Endodermal cell (in vitro differentiated cells): ENCODE results near the gene COL28A1. TPM values are rescaled to one million over a fixed set of nuclear protein-coding genes. Genes with fewer than 3 reads are reported as not detected.

Experiments used
- DNase-seq: peaks from one replicate; pipeline ENCODE4 v3.0.0-alpha.2; 2017
- H3K27ac ChIP-seq: 2 replicates; pipeline ENCODE4 v1.5.1; 2013; ENCODE audit warnings: mild to moderate bottlenecking, low read depth, low read length, moderate library complexity
- H3K27me3 ChIP-seq: 2 replicates; pipeline ENCODE4 v1.6.1; 2013; ENCODE audit warnings: mild to moderate bottlenecking, low read length, moderate library complexity; ENCODE audit not compliant: insufficient read depth, control insufficient read depth, poor library complexity, severe bottlenecking
- H3K36me3 ChIP-seq: 2 replicates; pipeline ENCODE4 v1.7.0; 2013; ENCODE audit warnings: mild to moderate bottlenecking, low read length, moderate library complexity; ENCODE audit not compliant: control insufficient read depth, insufficient read depth
- H3K4me1 ChIP-seq: one replicate; pipeline ENCODE4 v1.7.0; 2013; ENCODE audit warnings: low read length; ENCODE audit not compliant: control insufficient read depth, insufficient read depth
- H3K4me3 ChIP-seq: 2 replicates; pipeline ENCODE4 v1.5.1; 2013; ENCODE audit warnings: mild to moderate bottlenecking, low read length, moderate library complexity
- H3K9ac ChIP-seq: 2 replicates; pipeline ENCODE4 v1.6.1; 2013; ENCODE audit warnings: mild to moderate bottlenecking, low read length, moderate library complexity; ENCODE audit not compliant: poor library complexity, severe bottlenecking; ENCODE audit errors: extremely low read depth
- H3K9me3 ChIP-seq: 2 replicates; pipeline ENCODE4 v1.6.1; 2013; ENCODE audit warnings: mild to moderate bottlenecking, low read length, moderate library complexity; ENCODE audit not compliant: control insufficient read depth
- H3K27ac Mint-ChIP-seq: 2 replicates; pipeline ENCODE4 v1.8.0; 2020; ENCODE audit warnings: mixed read lengths
- H3K27me3 Mint-ChIP-seq: 2 replicates; pipeline ENCODE4 v1.8.0; 2021; ENCODE audit warnings: mild to moderate bottlenecking, mixed read lengths; ENCODE audit not compliant: insufficient read depth
- H3K36me3 Mint-ChIP-seq: 2 replicates; pipeline ENCODE4 v1.8.0; 2020; ENCODE audit warnings: low read depth, mixed read lengths
- H3K4me1 Mint-ChIP-seq: 2 replicates; pipeline ENCODE4 v1.8.0; 2020; ENCODE audit warnings: mixed read lengths
- H3K4me3 Mint-ChIP-seq: 2 replicates; pipeline ENCODE4 v1.8.0; 2020; ENCODE audit warnings: mild to moderate bottlenecking, moderate library complexity, mixed read lengths
- H3K9me3 Mint-ChIP-seq: 2 replicates; pipeline ENCODE4 v1.8.0; 2020; ENCODE audit warnings: mild to moderate bottlenecking, mixed read lengths
- CTCF ChIP-seq: fragments of 200-600 bp; sonication (generic); conservative IDR thresholded peaks from 2 replicates; pipeline ENCODE4 v1.5.0; 2021; ENCODE audit warnings: antibody characterized with exemption, mild to moderate bottlenecking
- WGBS, 2 experiments: methylation state at CpG; one replicate each; pipeline versions ENCODE4 v1.1.5 to v1.1.7; 2013; ENCODE audit warnings: missing lambda C conversion rate in 2 of 2, mixed read lengths in 1 of 2; ENCODE audit not compliant: insufficient coverage in 1 of 2, insufficient read length in 1 of 2; 5-methylcytosine and 5-hydroxymethylcytosine counted together
- total RNA-seq, 2 donors: library from RNA; stranded (reverse); fragmentation: NEBNext Ultra II Directional in 1 of 2; extraction: Animal tissue kit (Norgen Biotek cat#: 25700) in 1 of 2; gene quantifications; 2 replicates in 1 of 2; 3 replicates in 1 of 2; pipeline ENCODE4 v1.2.1, GENCODE V29; 2021

The COL28A1 gene
- total RNA-seq, 2 donors from 2014 or later, result 0.44 to 1.2 TPM

- DNase-seq, result no peak
- TF ChIP-seq CTCF, result no peak
- peaks cover 11% of the 10 kb centered on the region for H3K9me3 Mint-ChIP-seq
- peaks cover 14% of the 10 kb centered on the region for H3K4me1 Mint-ChIP-seq
- H3K27ac ChIP-seq, result no peak overlapping the region
- no peak overlapping the region for H3K4me3 Mint-ChIP-seq
- H3K4me3 ChIP-seq, result no peak overlapping the region
- H3K27ac Mint-ChIP-seq, result no peak overlapping the region
- H3K4me1 ChIP-seq, result no peaks in the 10 kb centered on the region
- no peaks in the 10 kb centered on the region for H3K36me3 ChIP-seq
- peaks cover 7% of the 10 kb centered on the region for H3K9me3 ChIP-seq
- H3K27me3 Mint-ChIP-seq, result no peaks in the 10 kb centered on the region
- H3K27me3 ChIP-seq, result no peaks in the 10 kb centered on the region
- peaks cover 15% of the 10 kb centered on the region for H3K36me3 Mint-ChIP-seq
- 83 to 91% methylated on average over 5 of the region's 5 CpGs for WGBS, 2 experiments
- no peak overlapping the region for H3K9ac ChIP-seq
These were observed 18.4 kb upstream of the COL28A1 start for GRCh38 chr7:7554021-7554432.

GRCh38 chr7:7553386-7553785, 17.7 kb upstream of the COL28A1 start:
- peaks cover 4% of the 10 kb centered on the region for H3K9me3 Mint-ChIP-seq
- no peaks in the 10 kb centered on the region for H3K27me3 Mint-ChIP-seq
- no peak overlapping the region for H3K4me3 Mint-ChIP-seq
- peaks cover 9% of the 10 kb centered on the region for H3K36me3 Mint-ChIP-seq
- Histone ChIP-seq H3K9ac (no peak overlapping the region), H3K4me1 (no peaks in the 10 kb centered on the region), H3K4me3 (no peak overlapping the region), H3K27me3 (no peaks in the 10 kb centered on the region), H3K27ac (no peak overlapping the region), H3K36me3 (no peaks in the 10 kb centered on the region), H3K9me3 (peaks cover 2% of the 10 kb centered on the region)
- H3K4me1 Mint-ChIP-seq, result peaks cover 14% of the 10 kb centered on the region
- H3K27ac Mint-ChIP-seq, result no peak overlapping the region
- WGBS, 2 experiments, result 93% methylated on average over 1 of the region's 1 CpG; no CpG with 5 or more reads in 1 of the 2 experiments
- DNase-seq, result no peak
- TF ChIP-seq CTCF, result no peak

- peaks cover under 1% of the 10 kb centered on the region for H3K36me3 Mint-ChIP-seq
- TF ChIP-seq CTCF, result no peak
- no peak overlapping the region for H3K27ac Mint-ChIP-seq
- Histone ChIP-seq H3K36me3 (no peaks in the 10 kb centered on the region), H3K27me3 (no peaks in the 10 kb centered on the region), H3K4me3 (no peak overlapping the region), H3K9ac (no peak overlapping the region), H3K4me1 (no peaks in the 10 kb centered on the region), H3K27ac (no peak overlapping the region), H3K9me3 (no peaks in the 10 kb centered on the region)
- 92% methylated on average over 2 of the region's 2 CpGs; no CpG with 5 or more reads in 1 of the 2 experiments for WGBS, 2 experiments
- no peak for DNase-seq
- peaks cover 14% of the 10 kb centered on the region for H3K4me1 Mint-ChIP-seq
- no peak overlapping the region for H3K4me3 Mint-ChIP-seq
- no peaks in the 10 kb centered on the region for H3K27me3 Mint-ChIP-seq
- H3K9me3 Mint-ChIP-seq, result no peaks in the 10 kb centered on the region
These were observed 16.5 kb upstream of the COL28A1 start for GRCh38 chr7:7552199-7552598.
